PFSK-1 (cell line): ENCODE results near the gene FOXK1.

Experiments used
- FOXP2 ChIP-seq: optimal IDR thresholded peaks from 2 replicates; pipeline ENCODE3; 2011; ENCODE audit warnings: borderline replicate concordance, control low read depth, inconsistent platforms; ENCODE audit not compliant: insufficient read depth; ENCODE audit errors: extremely low read length, extremely low read depth
- POLR2AphosphoS5 ChIP-seq: IDR thresholded peaks from 2 replicates; pipeline ENCODE4 v1.6.1; 2012; ENCODE audit warnings: low read depth, mild to moderate bottlenecking, control low read depth, low read length, moderate library complexity

DNA sequence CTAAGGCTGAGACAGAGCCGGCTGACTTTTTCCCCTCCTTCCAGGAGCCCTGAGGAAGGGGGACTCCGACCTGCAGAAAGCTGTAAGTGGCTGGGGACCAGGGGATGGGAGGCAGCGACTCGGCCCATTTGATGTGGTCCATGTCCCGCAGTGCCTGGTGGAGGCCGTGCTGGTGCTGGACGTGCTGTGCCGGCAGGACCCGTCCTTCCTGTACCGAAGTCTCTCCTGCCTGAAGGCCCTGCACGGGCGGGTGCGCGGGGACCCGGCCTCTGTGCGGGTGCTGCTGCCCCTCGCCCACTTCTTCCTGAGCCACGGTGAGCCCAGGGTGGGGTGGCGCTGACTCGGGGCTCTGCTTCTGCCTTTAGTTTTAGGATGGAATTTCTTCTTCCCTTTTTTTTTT is 103.3 kb downstream of the FOXK1 start:
- no peak for TF ChIP-seq POLR2AphosphoS5
- no peak for TF ChIP-seq FOXP2
